NOMO-1 (cell line): Measurements from ENCODE around the gene KDM1B.
A peak's percentile ranks its signal among the peaks of the same experiment; 100 is the strongest.
"Not testable (repeated sequence)": the region's sequence is repeated elsewhere in the genome, so short reads cannot be mapped to it uniquely, and the experiment has no call there.

Experiments used
- DNase-seq, 2 experiments: peaks; one replicate each; lab custom pipeline; 2025; ENCODE audit not compliant: unreplicated experiment in 2 of 2; lab: John Stamatoyannopoulos, UW

The KDM1B gene

GRCh38 chr6:18186033-18186432 is 30.8 kb downstream of the KDM1B start:
- DNase-seq: no peak

GRCh38 chr6:18186540-18187250 is 31.5 kb downstream of the KDM1B start:
- peak; percentile 23 to 61 for DNase-seq

DNA sequence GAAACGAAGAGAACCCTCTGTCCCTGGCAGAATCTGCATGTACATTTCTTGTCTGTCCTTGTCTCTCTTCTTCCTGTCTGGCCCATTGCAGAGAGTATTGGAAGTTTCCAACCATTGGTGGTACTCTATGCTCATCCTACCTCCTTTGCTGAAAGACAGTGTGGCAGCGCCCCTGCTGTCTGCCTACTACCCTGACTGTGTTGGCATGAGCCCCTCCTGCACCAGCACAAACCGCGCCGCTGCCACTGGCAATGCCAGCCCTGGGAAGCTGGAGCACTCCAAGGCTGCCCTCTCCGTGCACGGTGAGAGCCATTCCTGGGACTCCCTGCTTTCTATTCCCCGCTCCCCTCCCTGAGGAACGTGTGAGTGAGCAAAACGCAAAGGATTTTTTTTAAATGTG is 32.5 kb downstream of the KDM1B start:
- no peak for DNase-seq

DNA sequence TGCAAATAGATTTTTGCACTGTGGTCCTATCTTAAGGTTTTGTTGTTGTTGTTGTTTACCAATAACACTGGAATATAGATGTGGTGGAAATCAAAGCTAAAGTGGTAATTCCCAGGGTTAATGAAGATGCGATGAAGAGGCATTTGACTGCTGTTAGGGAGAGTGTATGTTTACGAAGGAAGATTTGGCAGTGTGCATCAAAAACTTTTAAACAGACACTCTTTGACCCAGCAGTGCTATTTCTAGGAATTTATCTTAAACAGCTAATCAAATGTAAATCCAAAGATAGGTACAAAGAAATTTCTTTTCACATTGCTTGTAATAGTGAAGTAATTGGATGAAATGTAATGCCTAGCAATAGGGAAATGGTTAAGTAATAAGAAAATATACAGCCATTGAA is 34.0 kb downstream of the KDM1B start:
- DNase-seq: no peak

GRCh38 chr6:18192026-18192425 is 36.8 kb downstream of the KDM1B start:
- DNase-seq: no peak

- DNase-seq: no peak
Measured at GRCh38 chr6:18203786-18204185, 48.6 kb downstream of the KDM1B start.

DNA sequence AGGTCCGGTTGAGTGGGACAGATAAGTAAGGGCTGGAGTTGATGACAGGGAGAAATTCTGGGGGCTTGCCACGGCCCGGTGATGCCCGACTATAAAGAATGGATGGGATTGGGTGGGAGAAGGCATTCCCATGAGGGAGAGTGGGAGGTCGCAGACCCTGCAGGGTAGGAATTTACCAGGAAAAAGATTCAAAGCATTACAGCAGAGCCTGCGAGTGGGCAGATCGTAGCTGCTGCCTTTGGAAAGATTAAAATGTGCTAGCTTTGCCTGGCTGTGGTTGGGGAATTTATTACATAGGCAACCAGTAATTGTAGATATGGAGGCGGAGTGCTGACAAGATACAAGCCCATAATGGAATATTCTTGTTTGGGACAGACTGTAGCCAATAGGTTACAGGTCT is 49.5 kb downstream of the KDM1B start:
- DNase-seq: no peak

GRCh38 chr6:18206591-18206990 is 51.4 kb downstream of the KDM1B start:
- no peak for DNase-seq

GRCh38 chr6:18207438-18207837 is 52.2 kb downstream of the KDM1B start:
- DNase-seq: no peak

- DNase-seq: no peak
Measured at GRCh38 chr6:18207949-18208348, 52.7 kb downstream of the KDM1B start.

- not testable (repeated sequence) for DNase-seq
Measured at GRCh38 chr6:18208778-18209177, 53.6 kb downstream of the KDM1B start.

DNA sequence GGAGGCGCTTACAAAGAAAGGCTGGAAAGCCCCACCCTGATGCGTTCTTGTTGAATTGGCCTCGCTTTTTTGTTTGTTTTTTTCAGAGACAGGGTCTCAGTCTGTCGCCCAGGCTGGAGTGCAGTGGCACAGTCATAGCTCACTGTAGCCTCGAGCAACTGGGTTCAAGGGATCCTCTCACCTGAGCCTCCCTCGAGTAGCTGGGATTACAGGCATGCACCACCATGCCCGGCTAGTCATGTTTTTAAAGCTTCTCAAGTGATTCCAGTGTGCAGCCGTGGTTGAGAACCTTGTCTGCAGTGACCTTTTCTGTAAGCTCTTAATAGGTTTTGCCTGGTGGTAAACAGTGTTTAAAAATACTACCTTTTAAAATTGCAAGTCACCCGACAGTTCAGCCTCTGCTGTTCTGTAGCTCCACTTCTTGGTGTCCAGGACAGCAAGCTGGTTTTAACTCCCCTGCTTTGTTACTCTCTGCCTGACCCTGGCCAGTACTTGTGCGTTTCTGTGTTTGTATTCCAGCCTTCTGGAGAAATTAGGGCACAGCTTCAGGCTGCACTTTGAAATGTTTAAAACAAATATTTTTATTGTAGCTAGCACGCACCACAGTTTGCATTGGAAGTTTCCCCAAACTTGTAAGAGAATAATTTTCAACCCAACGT is 54.4 kb downstream of the KDM1B start:
- DNase-seq: no peak

- DNase-seq: no peak
Measured at GRCh38 chr6:18210707-18211106, 55.5 kb downstream of the KDM1B start.

GRCh38 chr6:18211338-18211737 is 56.1 kb downstream of the KDM1B start:
- DNase-seq: no peak

GRCh38 chr6:18212231-18212630 is 57.0 kb downstream of the KDM1B start:
- DNase-seq: no peak

GRCh38 chr6:18213439-18213838 is 58.2 kb downstream of the KDM1B start:
- DNase-seq: no peak

- no peak for DNase-seq
Measured at GRCh38 chr6:18214003-18214402, 58.8 kb downstream of the KDM1B start.

DNA sequence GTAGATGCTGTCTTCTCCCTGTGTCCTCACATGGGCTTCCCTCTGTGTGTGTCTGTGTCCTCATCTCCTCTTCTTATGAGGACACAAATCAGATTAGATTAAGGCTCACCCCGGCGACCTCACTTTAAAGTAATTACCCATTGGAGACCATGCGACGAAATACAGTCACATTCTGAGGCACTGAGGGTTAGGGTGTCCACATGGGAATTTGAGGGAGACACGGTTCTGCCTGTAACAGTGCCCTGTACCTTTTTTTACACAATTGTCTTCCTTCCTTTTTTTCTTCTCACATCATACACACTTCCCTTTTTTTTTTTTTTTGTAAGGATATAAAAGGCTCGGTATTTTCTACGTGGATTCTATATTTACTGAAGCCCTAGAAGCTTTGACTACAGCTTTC is 60.2 kb downstream of the KDM1B start:
- peak; percentile 67 to 84 for DNase-seq

- no peak for DNase-seq
Measured at GRCh38 chr6:18216411-18216810, 61.2 kb downstream of the KDM1B start.

GRCh38 chr6:18218233-18218632 is 63.0 kb downstream of the KDM1B start:
- DNase-seq: no peak

- no peak for DNase-seq
Measured at GRCh38 chr6:18219591-18219990, 64.4 kb downstream of the KDM1B start.

- DNase-seq: no peak
Measured at GRCh38 chr6:18221288-18221615, 66.0 kb downstream of the KDM1B start.
